GM19043 (cell line): ENCODE data around the gene TXLNA.

Experiments
- ATAC-seq: cut with Tn5 transposase; IDR thresholded peaks from one replicate; pipeline ENCODE4 v1.9.1; 2021; ENCODE audit warnings: low read depth; ENCODE audit not compliant: unreplicated experiment

TXLNA gene

GRCh38 chr1:32242341-32242851 is 62.9 kb downstream of the TXLNA start:
- no peak for ATAC-seq

GRCh38 chr1:32246888-32247273 is 67.4 kb downstream of the TXLNA start, which contains the start of gene FAM167B:
FAM167B (plus strand) TSS chr1:32247222; CDS start chr1:32247422, 200 bp downstream.
- ATAC-seq: no peak

GRCh38 chr1:32247452-32247851 is 68.0 kb downstream of the TXLNA start:
- no peak for ATAC-seq
